Ishikawa (cell line): Measurements from ENCODE around the gene ADCY10.

ENCODE experiments used
- CEBPB ChIP-seq: IDR thresholded peaks from 2 replicates; pipeline ENCODE4 v1.6.1; 2012
- CREB1 ChIP-seq: IDR thresholded peaks from 2 replicates; pipeline ENCODE4 v1.6.1; 2012; ENCODE audit warnings: low read depth
- EGR1 ChIP-seq: IDR thresholded peaks from 2 replicates; pipeline ENCODE4 v1.6.1; 2012
- FOXM1 ChIP-seq: IDR thresholded peaks from 2 replicates; pipeline ENCODE4 v1.6.1; 2012; ENCODE audit warnings: low read depth, borderline replicate concordance
- MAX ChIP-seq: IDR thresholded peaks from 2 replicates; pipeline ENCODE4 v1.6.1; 2012
- NFIC ChIP-seq: IDR thresholded peaks from 2 replicates; pipeline ENCODE4 v1.6.1; 2012
- RAD21 ChIP-seq: IDR thresholded peaks from 2 replicates; pipeline ENCODE4 v1.6.1; 2012; ENCODE audit warnings: low read depth
- TAF1 ChIP-seq: IDR thresholded peaks from 2 replicates; pipeline ENCODE4 v1.6.1; 2012; ENCODE audit warnings: low read depth, mild to moderate bottlenecking
- TCF12 ChIP-seq: IDR thresholded peaks from 2 replicates; pipeline ENCODE4 v1.6.1; 2012; ENCODE audit warnings: low read depth
- USF1 ChIP-seq: IDR thresholded peaks from 2 replicates; pipeline ENCODE4 v1.6.1; 2012
- YY1 ChIP-seq: IDR thresholded peaks from 2 replicates; pipeline ENCODE4 v1.6.1; 2012; ENCODE audit warnings: low read depth
- ZBTB7A ChIP-seq: IDR thresholded peaks from 2 replicates; pipeline ENCODE4 v1.6.1; 2012; ENCODE audit warnings: low read depth

GRCh38 chr1:167881786-167882185 is 32.1 kb downstream of the ADCY10 start:
- TF ChIP-seq TCF12 = no peak
- no peak for TF ChIP-seq CREB1
- TF ChIP-seq YY1 = no peak
- no peak for TF ChIP-seq EGR1
- TF ChIP-seq RAD21 = no peak
- no peak for TF ChIP-seq FOXM1
- no peak for TF ChIP-seq CEBPB
- no peak for TF ChIP-seq MAX
- no peak for TF ChIP-seq NFIC
- TF ChIP-seq ZBTB7A = no peak
- no peak for TF ChIP-seq TAF1
- TF ChIP-seq USF1 = no peak
